Kasumi-1 (cell line): ENCODE measurements around the gene PEMT.

Experiments used
- DNase-seq, 2 experiments: peaks; one replicate each; lab custom pipeline; 2025; lab: John Stamatoyannopoulos, UW

Gene PEMT

GRCh38 chr17:17553217-17554195, 38.0 kb downstream of the PEMT start:
- DNase-seq: no peak

GRCh38 chr17:17552351-17553216, 38.9 kb downstream of the PEMT start:
- no peak for DNase-seq

- no peak for DNase-seq
Observed at GRCh38 chr17:17551361-17551760, 40.1 kb downstream of the PEMT start.

- no peak for DNase-seq
Observed at GRCh38 chr17:17549732-17550366, 41.7 kb downstream of the PEMT start.

GRCh38 chr17:17548044-17548443, 43.5 kb downstream of the PEMT start:
- DNase-seq: no peak

- no peak for DNase-seq
Observed at GRCh38 chr17:17547210-17547764, 44.2 kb downstream of the PEMT start.

- DNase-seq: no peak
Observed at GRCh38 chr17:17546399-17547185, 44.9 kb downstream of the PEMT start.

- DNase-seq: no peak
Observed at GRCh38 chr17:17545984-17546383, 45.5 kb downstream of the PEMT start.

GRCh38 chr17:17545031-17545820, 46.3 kb downstream of the PEMT start:
- DNase-seq: no peak

GRCh38 chr17:17542906-17543635, 48.4 kb downstream of the PEMT start:
- DNase-seq: no peak

GRCh38 chr17:17541640-17542001, 49.9 kb downstream of the PEMT start:
- DNase-seq: peak; percentile 0 to 2

GRCh38 chr17:17540935-17541639, 50.4 kb downstream of the PEMT start:
- DNase-seq: no peak

- no peak for DNase-seq
Observed at GRCh38 chr17:17540278-17540906, 51.1 kb downstream of the PEMT start.

- DNase-seq: no peak
Observed at GRCh38 chr17:17539591-17539990, 51.9 kb downstream of the PEMT start.

GRCh38 chr17:17538417-17539391, 52.8 kb downstream of the PEMT start:
- DNase-seq: no peak

- DNase-seq: no peak
Observed at GRCh38 chr17:17537311-17538099, 54.0 kb downstream of the PEMT start.

- no peak for DNase-seq
Observed at GRCh38 chr17:17536702-17537101, 54.8 kb downstream of the PEMT start.
